WTC11 (cell line): ENCODE data around the gene PSMB9. TPM values are rescaled to one million over a fixed set of nuclear protein-coding genes. Genes with fewer than 3 reads are reported as not detected.

Source experiments
- ATAC-seq: fragments of 200-7000 bp; cut with Tn5 transposase; 2 replicates; pipeline ENCODE4 v1.10.0; 2021; ENCODE audit warnings: mild to moderate bottlenecking, moderate library complexity
- CTCF ChIA-PET: fragments of 300-600 bp; sonication (Branson Sonifier 250); formaldehyde crosslinking; loops from one replicate; lab custom pipeline; 2021; ENCODE audit warnings: antibody characterized with exemption; lab: Charles Lee
- POLR2A ChIA-PET: fragments of 350-600 bp; sonication (Branson Sonifier 250); formaldehyde crosslinking; loops from one replicate; lab custom pipeline; 2021; ENCODE audit warnings: antibody characterized with exemption; lab: Charles Lee
- DNase-seq: peaks from one replicate; pipeline ENCODE4 v3.0.0; 2021; ENCODE audit warnings: low spot score
- H3K27ac Mint-ChIP-seq: 2 replicates; pipeline ENCODE4 v1.8.0; 2021; ENCODE audit warnings: mixed read lengths
- H3K27me3 Mint-ChIP-seq: 2 replicates; pipeline ENCODE4 v1.8.0; 2021; ENCODE audit warnings: low read depth, mild to moderate bottlenecking, moderate library complexity, mixed read lengths
- H3K36me3 Mint-ChIP-seq: 2 replicates; pipeline ENCODE4 v1.8.0; 2021; ENCODE audit warnings: mixed read lengths
- H3K4me1 Mint-ChIP-seq: 2 replicates; pipeline ENCODE4 v1.8.0; 2022; ENCODE audit warnings: mixed read lengths
- H3K4me3 Mint-ChIP-seq: 2 replicates; pipeline ENCODE4 v1.8.0; 2021; ENCODE audit warnings: mild to moderate bottlenecking, moderate library complexity, mixed read lengths
- H3K9me3 Mint-ChIP-seq: 2 replicates; pipeline ENCODE4 v1.8.0; 2021; ENCODE audit warnings: mixed read lengths
- E2F4 ChIP-seq: sonication (generic); formaldehyde crosslinking; IDR thresholded peaks from 2 replicates; pipeline ENCODE4 v1.8.1; 2022; ENCODE audit warnings: low read depth, mild to moderate bottlenecking, moderate library complexity, missing genetic modification reagents, borderline replicate concordance
- EMX1 ChIP-seq: fragments of 250-450 bp; sonication (Bioruptor Pico); IDR thresholded peaks from 2 replicates; pipeline ENCODE4 v1.8.0; 2021; ENCODE audit warnings: mild to moderate bottlenecking
- FOXP1 ChIP-seq: sonication (generic); formaldehyde crosslinking; IDR thresholded peaks from 2 replicates; pipeline ENCODE4 v1.8.0; 2022; ENCODE audit warnings: missing genetic modification reagents, mild to moderate bottlenecking, moderate library complexity, borderline replicate concordance
- FOXP4 ChIP-seq: sonication (generic); formaldehyde crosslinking; IDR thresholded peaks from 2 replicates; pipeline ENCODE4 v1.8.0; 2022; ENCODE audit warnings: mild to moderate bottlenecking, missing genetic modification reagents
- GRHL2 ChIP-seq: fragments of 250-450 bp; sonication (Bioruptor Pico); IDR thresholded peaks from 2 replicates; pipeline ENCODE4 v1.8.0; 2022; ENCODE audit warnings: mild to moderate bottlenecking, moderate library complexity; ENCODE audit not compliant: insufficient replicate concordance, severe bottlenecking
- NR1H2 ChIP-seq: sonication (generic); formaldehyde crosslinking; IDR thresholded peaks from 2 replicates; pipeline ENCODE4 v1.9.0; 2021; ENCODE audit warnings: mild to moderate bottlenecking, moderate library complexity, missing genetic modification reagents
- PRRX2 ChIP-seq: fragments of 250-450 bp; sonication (Bioruptor Pico); IDR thresholded peaks from 2 replicates; pipeline ENCODE4 v1.8.0; 2021; ENCODE audit warnings: mild to moderate bottlenecking
- RORB ChIP-seq: fragments of 250-450 bp; sonication (Bioruptor Pico); IDR thresholded peaks from 2 replicates; pipeline ENCODE4 v1.9.0; 2021; ENCODE audit warnings: mild to moderate bottlenecking
- TCF7 ChIP-seq: sonication (generic); formaldehyde crosslinking; IDR thresholded peaks from 2 replicates; pipeline ENCODE4 v1.8.0; 2022; ENCODE audit warnings: mild to moderate bottlenecking, low read depth, missing genetic modification reagents, moderate library complexity
- TEAD4 ChIP-seq: sonication (generic); formaldehyde crosslinking; IDR thresholded peaks from 2 replicates; pipeline ENCODE4 v1.8.0; 2022; ENCODE audit warnings: mild to moderate bottlenecking, missing genetic modification reagents
- TP53 ChIP-seq: sonication (generic); formaldehyde crosslinking; IDR thresholded peaks from 2 replicates; pipeline ENCODE4 v1.8.1; 2023; ENCODE audit warnings: mild to moderate bottlenecking, missing genetic modification reagents
- USF1 ChIP-seq: sonication (generic); formaldehyde crosslinking; IDR thresholded peaks from 2 replicates; pipeline ENCODE4 v1.8.0; 2022; ENCODE audit warnings: mild to moderate bottlenecking, missing genetic modification reagents
- ZBTB21 ChIP-seq: sonication (generic); formaldehyde crosslinking; IDR thresholded peaks from 2 replicates; pipeline ENCODE4 v1.8.1; 2023; ENCODE audit warnings: mild to moderate bottlenecking, missing genetic modification reagents, borderline replicate concordance
- ZNF121 ChIP-seq: sonication (generic); formaldehyde crosslinking; IDR thresholded peaks from 2 replicates; pipeline ENCODE4 v1.8.0; 2023; ENCODE audit warnings: missing genetic modification reagents
- ZNF138 ChIP-seq: sonication (generic); formaldehyde crosslinking; conservative IDR thresholded peaks from 2 replicates; pipeline ENCODE4 v1.8.1; 2022; ENCODE audit warnings: mild to moderate bottlenecking, moderate library complexity, missing genetic modification reagents
- ZNF232 ChIP-seq: sonication (generic); formaldehyde crosslinking; IDR thresholded peaks from 2 replicates; pipeline ENCODE4 v1.8.0; 2022; ENCODE audit warnings: mild to moderate bottlenecking, missing genetic modification reagents
- ZNF281 ChIP-seq: sonication (generic); formaldehyde crosslinking; IDR thresholded peaks from 2 replicates; pipeline ENCODE4 v1.8.0; 2023; ENCODE audit warnings: mild to moderate bottlenecking, missing genetic modification reagents
- ZNF396 ChIP-seq: fragments of 250-450 bp; sonication (Bioruptor Pico); IDR thresholded peaks from 2 replicates; pipeline ENCODE4 v1.8.0; 2021; ENCODE audit warnings: mild to moderate bottlenecking, moderate library complexity, borderline replicate concordance
- ZNF416 ChIP-seq: fragments of 250-450 bp; sonication (Bioruptor Pico); IDR thresholded peaks from 2 replicates; pipeline ENCODE4 v1.9.0; 2021; ENCODE audit warnings: mild to moderate bottlenecking, inconsistent platforms
- total RNA-seq: library from RNA; stranded (reverse); gene quantifications from 3 replicates; pipeline ENCODE4 v1.2.3, GENCODE V29; 2021
- TF ChIP-seq, protein P1 (sequence below): sonication (generic); formaldehyde crosslinking; IDR thresholded peaks from 2 replicates; pipeline ENCODE4 v1.8.0; 2022; ENCODE audit warnings: mild to moderate bottlenecking, missing genetic modification reagents
- TF ChIP-seq, protein P2 (sequence below): fragments of 250-450 bp; sonication (Bioruptor Pico); IDR thresholded peaks from 2 replicates; pipeline ENCODE4 v1.9.0; 2021; ENCODE audit warnings: mild to moderate bottlenecking
- TF ChIP-seq, protein P3 (sequence below): sonication (generic); formaldehyde crosslinking; IDR thresholded peaks from 2 replicates; pipeline ENCODE4 v1.8.1; 2022; ENCODE audit warnings: low read depth, missing genetic modification reagents, borderline replicate concordance

The PSMB9 gene
- total RNA-seq, 1 experiment from 2014 or later: 1.8 TPM

DNA sequence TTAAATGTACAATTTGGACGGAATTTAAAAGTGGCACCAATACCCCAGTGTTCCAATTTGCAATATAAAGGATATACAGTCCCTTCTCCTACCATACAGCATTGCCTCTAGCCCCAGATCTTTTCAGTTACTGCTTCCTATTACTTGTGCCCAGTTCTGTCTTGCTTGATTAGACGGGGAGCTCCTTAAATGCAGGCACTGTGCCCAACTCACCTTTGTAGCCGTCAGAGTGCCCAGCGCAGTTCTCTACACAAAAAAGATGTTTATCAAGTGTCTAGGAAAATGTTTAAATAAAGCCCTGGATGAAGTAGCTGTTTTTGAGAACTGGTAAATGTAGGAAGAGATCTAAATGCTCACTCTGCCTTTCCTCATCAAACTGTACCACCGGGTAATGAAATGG, 23.1 kb upstream of the PSMB9 start (continued):
- TF ChIP-seq E2F4: no peak
- TF ChIP-seq NR1H2 (CRISPR knock-in tag): no peak
- no peak for TF ChIP-seq ZNF396
- TF ChIP-seq TP53 (CRISPR knock-in tag): no peak
- TF ChIP-seq, all 79 proteins: peak for 0

DNA sequence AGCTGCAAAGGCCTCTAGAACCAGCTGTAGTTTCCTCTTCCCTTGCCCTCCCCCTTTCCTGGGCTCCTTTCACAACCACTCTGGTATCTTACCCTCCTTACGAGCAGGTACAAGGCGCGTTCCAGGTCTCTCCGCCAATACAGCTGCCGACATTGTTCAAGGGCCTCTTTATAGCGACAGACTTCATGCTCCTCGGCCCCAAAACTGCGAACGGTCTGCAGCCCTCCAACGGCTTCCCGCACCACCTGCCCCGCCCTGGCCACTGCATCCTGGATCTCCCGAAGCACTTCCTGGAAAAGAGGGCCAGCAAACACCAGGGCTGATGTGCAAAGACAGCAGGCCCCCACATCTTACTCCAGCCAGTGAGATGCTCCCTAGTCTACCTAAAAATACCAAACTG, 21.5 kb upstream of the PSMB9 start:
- no peaks in the 10 kb centered on the region for H3K9me3 Mint-ChIP-seq
- ATAC-seq (no peak), DNase-seq (no peak)
- CTCF ChIA-PET: interaction anchor here (0.7 to 1.3 kb wide), 2 partner anchors 21 to 36 kb away, joined by 3 to 5 read pairs; partner anchors contain the start of genes PSMB9 and TAP1
- POLR2A ChIA-PET: no interaction called here
- peaks cover 9% of the 10 kb centered on the region for H3K27me3 Mint-ChIP-seq
- peaks cover 7% of the 10 kb centered on the region; the same call in 1 of the 2 replicates for H3K36me3 Mint-ChIP-seq
- H3K27ac Mint-ChIP-seq: no peak overlapping the region
- no peak for TF ChIP-seq FOXP4 (CRISPR knock-in tag)
- no peak for TF ChIP-seq FOXP1 (CRISPR knock-in tag)
- no peak for TF ChIP-seq ZNF416 (CRISPR knock-in tag)
- no peak for TF ChIP-seq ZNF138
- TF ChIP-seq, protein P1, sequence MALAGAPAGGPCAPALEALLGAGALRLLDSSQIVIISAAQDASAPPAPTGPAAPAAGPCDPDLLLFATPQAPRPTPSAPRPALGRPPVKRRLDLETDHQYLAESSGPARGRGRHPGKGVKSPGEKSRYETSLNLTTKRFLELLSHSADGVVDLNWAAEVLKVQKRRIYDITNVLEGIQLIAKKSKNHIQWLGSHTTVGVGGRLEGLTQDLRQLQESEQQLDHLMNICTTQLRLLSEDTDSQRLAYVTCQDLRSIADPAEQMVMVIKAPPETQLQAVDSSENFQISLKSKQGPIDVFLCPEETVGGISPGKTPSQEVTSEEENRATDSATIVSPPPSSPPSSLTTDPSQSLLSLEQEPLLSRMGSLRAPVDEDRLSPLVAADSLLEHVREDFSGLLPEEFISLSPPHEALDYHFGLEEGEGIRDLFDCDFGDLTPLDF: no peak
- TF ChIP-seq, protein P2, sequence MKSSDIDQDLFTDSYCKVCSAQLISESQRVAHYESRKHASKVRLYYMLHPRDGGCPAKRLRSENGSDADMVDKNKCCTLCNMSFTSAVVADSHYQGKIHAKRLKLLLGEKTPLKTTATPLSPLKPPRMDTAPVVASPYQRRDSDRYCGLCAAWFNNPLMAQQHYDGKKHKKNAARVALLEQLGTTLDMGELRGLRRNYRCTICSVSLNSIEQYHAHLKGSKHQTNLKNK (CRISPR knock-in tag): no peak
- no peak for TF ChIP-seq ZNF121 (CRISPR knock-in tag)
- no peak for TF ChIP-seq EMX1 (CRISPR knock-in tag)
- TF ChIP-seq ZNF232 (CRISPR knock-in tag): no peak
- H3K4me3 Mint-ChIP-seq: no peak overlapping the region
- peaks cover 9% of the 10 kb centered on the region for H3K4me1 Mint-ChIP-seq

- H3K27me3 Mint-ChIP-seq: peaks cover 11% of the 10 kb centered on the region
- CTCF ChIA-PET: no interaction called here
- POLR2A ChIA-PET: no interaction called here
- TF ChIP-seq TCF7 (CRISPR knock-in tag): no peak
- no peak for TF ChIP-seq ZBTB21
- TF ChIP-seq ZNF138: no peak
- TF ChIP-seq TEAD4 (CRISPR knock-in tag): no peak
- TF ChIP-seq PRRX2 (CRISPR knock-in tag): no peak
- no peak for TF ChIP-seq ZNF281 (CRISPR knock-in tag)
- TF ChIP-seq, protein P3, sequence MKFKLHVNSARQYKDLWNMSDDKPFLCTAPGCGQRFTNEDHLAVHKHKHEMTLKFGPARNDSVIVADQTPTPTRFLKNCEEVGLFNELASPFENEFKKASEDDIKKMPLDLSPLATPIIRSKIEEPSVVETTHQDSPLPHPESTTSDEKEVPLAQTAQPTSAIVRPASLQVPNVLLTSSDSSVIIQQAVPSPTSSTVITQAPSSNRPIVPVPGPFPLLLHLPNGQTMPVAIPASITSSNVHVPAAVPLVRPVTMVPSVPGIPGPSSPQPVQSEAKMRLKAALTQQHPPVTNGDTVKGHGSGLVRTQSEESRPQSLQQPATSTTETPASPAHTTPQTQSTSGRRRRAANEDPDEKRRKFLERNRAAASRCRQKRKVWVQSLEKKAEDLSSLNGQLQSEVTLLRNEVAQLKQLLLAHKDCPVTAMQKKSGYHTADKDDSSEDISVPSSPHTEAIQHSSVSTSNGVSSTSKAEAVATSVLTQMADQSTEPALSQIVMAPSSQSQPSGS: no peak
- TF ChIP-seq RORB (CRISPR knock-in tag): no peak
- no peak for TF ChIP-seq GRHL2
- no peak for TF ChIP-seq USF1 (CRISPR knock-in tag)
Observed at GRCh38 chr6:32833664-32834063, 20.3 kb upstream of the PSMB9 start.

More at GRCh38 chr6:32833664-32834063, 20.3 kb upstream of the PSMB9 start:
- H3K4me3 Mint-ChIP-seq: no peak overlapping the region
- no peaks in the 10 kb centered on the region for H3K9me3 Mint-ChIP-seq
- DNase-seq (no peak), ATAC-seq (no peak)
- H3K4me1 Mint-ChIP-seq: peaks cover 11% of the 10 kb centered on the region
- no peak overlapping the region for H3K27ac Mint-ChIP-seq
- H3K36me3 Mint-ChIP-seq: peaks cover 7% of the 10 kb centered on the region; the same call in 1 of the 2 replicates
